ENCODE data around the gene ARSG.

The ARSG gene

GRCh38 chr17:68379177-68379510, 87.8 kb downstream of the ARSG start:
- H3K4me3 ChIP-seq (ENCODE audit: low read depth, low read length), result no peak overlapping the region
- TF ChIP-seq CTCF (IDR thresholded peaks at IDR 0.05; ENCODE audit: low read depth, low read length) (no peak), MAX (IDR thresholded peaks at IDR 0.05; ENCODE audit: low read depth, low read length) (no peak), MYC (IDR thresholded peaks at IDR 0.05; ENCODE audit: low read depth, low read length) (no peak), POLR2A (IDR thresholded peaks at IDR 0.05; ENCODE audit: extremely low read depth, insufficient read length) (no peak)
- DNase-seq (ENCODE audit: low read depth), result no peak

GRCh38 chr17:68379692-68380677, 88.7 kb downstream of the ARSG start:
- no peak for DNase-seq (ENCODE audit: low read depth)
- TF ChIP-seq MAX (IDR thresholded peaks at IDR 0.05; ENCODE audit: low read depth, low read length) (no peak), POLR2A (IDR thresholded peaks at IDR 0.05; ENCODE audit: extremely low read depth, insufficient read length) (no peak)
- H3K4me3 ChIP-seq (ENCODE audit: low read depth, low read length), result no peak overlapping the region

GRCh38 chr17:68381076-68381900, 90.0 kb downstream of the ARSG start:
- no peak for TF ChIP-seq POLR2A (IDR thresholded peaks at IDR 0.05; ENCODE audit: extremely low read depth, insufficient read length)
- TF ChIP-seq CTCF (IDR thresholded peaks at IDR 0.05; ENCODE audit: low read depth, low read length), result no peak
- no peak for TF ChIP-seq MAX (IDR thresholded peaks at IDR 0.05; ENCODE audit: low read depth, low read length)
- no peak for TF ChIP-seq MYC (IDR thresholded peaks at IDR 0.05; ENCODE audit: low read depth, low read length)
- no peak for DNase-seq (ENCODE audit: low read depth)
- no peak overlapping the region for H3K4me3 ChIP-seq (ENCODE audit: low read depth, low read length)

- no peak for TF ChIP-seq MYC (IDR thresholded peaks at IDR 0.05; ENCODE audit: low read depth, low read length)
- no peak for TF ChIP-seq MAX (IDR thresholded peaks at IDR 0.05; ENCODE audit: low read depth, low read length)
- TF ChIP-seq CTCF (IDR thresholded peaks at IDR 0.05; ENCODE audit: low read depth, low read length), result no peak
- TF ChIP-seq POLR2A (IDR thresholded peaks at IDR 0.05; ENCODE audit: extremely low read depth, insufficient read length), result no peak
- DNase-seq (ENCODE audit: low read depth), result no peak
- no peak overlapping the region for H3K4me3 ChIP-seq (ENCODE audit: low read depth, low read length)
These were observed 91.3 kb downstream of the ARSG start for GRCh38 chr17:68382582-68383085.

- DNase-seq (ENCODE audit: low read depth), result no peak
These were observed 91.8 kb downstream of the ARSG start for GRCh38 chr17:68383120-68383442.

GRCh38 chr17:68383443-68384321, 92.4 kb downstream of the ARSG start:
- TF ChIP-seq MYC (IDR thresholded peaks at IDR 0.05; ENCODE audit: low read depth, low read length) (no peak), POLR2A (IDR thresholded peaks at IDR 0.05; ENCODE audit: extremely low read depth, insufficient read length) (no peak), MAX (IDR thresholded peaks at IDR 0.05; ENCODE audit: low read depth, low read length) (no peak), CTCF (IDR thresholded peaks at IDR 0.05; ENCODE audit: low read depth, low read length) (no peak)
- no peak overlapping the region for H3K4me3 ChIP-seq (ENCODE audit: low read depth, low read length)
- no peak for DNase-seq (ENCODE audit: low read depth)

More at GRCh38 chr17:68383120-68383442, 91.8 kb downstream of the ARSG start:
- H3K4me3 ChIP-seq (ENCODE audit: low read depth, low read length), result no peak overlapping the region
- TF ChIP-seq MAX (IDR thresholded peaks at IDR 0.05; ENCODE audit: low read depth, low read length), result no peak
